HG02763 (cell line): ENCODE data around the gene VGLL2.
"Not testable (repeated sequence)": the region's sequence is repeated elsewhere in the genome, so short reads cannot be mapped to it uniquely, and the experiment has no call there.

Experiments used
- ATAC-seq: cut with Tn5 transposase; IDR thresholded peaks from one replicate; pipeline ENCODE4 v1.9.1; 2021; ENCODE audit warnings: mild to moderate bottlenecking, moderate library complexity; ENCODE audit not compliant: unreplicated experiment

The VGLL2 gene, protein sequence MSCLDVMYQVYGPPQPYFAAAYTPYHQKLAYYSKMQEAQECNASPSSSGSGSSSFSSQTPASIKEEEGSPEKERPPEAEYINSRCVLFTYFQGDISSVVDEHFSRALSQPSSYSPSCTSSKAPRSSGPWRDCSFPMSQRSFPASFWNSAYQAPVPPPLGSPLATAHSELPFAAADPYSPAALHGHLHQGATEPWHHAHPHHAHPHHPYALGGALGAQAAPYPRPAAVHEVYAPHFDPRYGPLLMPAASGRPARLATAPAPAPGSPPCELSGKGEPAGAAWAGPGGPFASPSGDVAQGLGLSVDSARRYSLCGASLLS

DNA sequence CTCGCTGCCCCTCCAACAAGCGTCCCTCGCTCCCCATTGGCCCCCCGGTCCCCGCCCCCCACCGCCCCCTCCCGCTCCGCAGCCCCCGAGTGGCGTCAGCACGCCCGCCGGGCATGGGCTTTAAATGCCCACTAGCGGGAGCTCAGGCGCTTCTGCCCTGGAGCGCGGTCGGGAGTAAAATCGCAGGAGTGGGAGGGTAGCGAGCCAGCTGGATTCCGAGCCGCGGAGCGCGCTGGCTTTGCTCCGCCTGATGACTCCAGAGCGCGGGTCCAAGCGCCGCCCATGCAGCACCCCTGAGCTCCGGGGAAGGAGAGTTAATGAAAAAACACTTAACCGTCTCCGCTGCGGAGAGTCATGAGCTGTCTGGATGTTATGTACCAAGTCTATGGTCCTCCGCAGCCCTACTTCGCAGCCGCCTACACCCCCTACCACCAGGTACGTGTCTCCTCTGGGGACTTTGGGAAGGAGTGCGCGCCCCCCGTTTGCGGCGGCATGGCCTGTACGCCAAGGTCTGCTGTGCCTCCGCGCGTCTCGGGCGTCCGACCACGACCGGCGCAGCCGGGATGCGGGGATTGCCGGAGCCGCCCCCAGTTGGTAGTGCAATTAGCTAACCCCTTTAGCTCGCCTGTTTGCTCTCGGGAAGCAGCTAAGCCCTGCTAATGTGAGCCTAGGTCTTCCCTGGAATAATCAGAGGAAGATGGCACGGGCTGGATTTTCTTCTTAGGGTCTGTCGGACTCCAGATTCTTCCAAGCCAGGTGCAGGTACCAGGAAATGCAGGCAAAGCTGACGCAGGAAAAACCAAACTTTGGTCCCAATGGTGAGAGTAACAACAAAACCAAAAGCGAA, at the start of gene VGLL2:
TSS of gene VGLL2 (plus strand) at position 149 of the 847 bp plus-strand sequence. CDS start at position 355, 206 bp downstream.
- peak; percentile 17 for ATAC-seq

DNA sequence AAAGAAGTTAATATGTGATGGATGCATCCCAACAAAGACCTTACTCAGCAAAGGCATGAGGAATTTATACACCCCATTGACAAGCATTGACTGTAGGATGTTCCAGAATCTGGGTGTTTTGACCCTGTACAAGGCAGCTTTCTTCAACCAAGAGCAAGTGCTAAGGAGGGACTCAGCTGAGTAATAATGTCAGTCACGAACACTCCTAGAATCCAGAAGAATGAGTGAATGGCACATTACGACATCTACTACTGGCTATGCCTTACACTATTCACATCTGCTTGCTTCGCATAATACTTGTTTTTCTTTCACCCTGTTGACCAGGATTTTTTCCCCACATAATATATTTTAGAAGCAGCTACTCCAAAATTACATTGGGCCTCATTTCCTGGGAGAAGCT, 42.5 kb upstream of the VGLL2 start:
- ATAC-seq = no peak

DNA sequence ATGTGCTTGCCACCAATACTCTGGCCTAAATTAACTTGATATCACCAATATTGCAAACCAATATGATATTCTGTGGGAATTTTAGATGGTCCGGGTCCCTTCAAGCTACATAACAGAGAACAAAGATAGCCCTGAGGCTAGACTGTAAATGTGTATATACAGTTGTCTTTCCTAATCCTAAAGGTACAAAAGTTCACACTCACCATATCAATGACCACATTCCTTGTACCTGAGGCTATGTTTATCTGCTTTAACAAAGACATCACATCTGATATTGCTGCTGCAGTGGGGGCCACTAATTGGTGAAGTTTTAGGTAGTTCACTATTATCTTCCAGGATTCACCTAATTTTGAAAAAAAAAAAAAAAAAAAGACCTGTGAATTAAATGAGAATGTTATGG, 38.6 kb upstream of the VGLL2 start:
- no peak for ATAC-seq

DNA sequence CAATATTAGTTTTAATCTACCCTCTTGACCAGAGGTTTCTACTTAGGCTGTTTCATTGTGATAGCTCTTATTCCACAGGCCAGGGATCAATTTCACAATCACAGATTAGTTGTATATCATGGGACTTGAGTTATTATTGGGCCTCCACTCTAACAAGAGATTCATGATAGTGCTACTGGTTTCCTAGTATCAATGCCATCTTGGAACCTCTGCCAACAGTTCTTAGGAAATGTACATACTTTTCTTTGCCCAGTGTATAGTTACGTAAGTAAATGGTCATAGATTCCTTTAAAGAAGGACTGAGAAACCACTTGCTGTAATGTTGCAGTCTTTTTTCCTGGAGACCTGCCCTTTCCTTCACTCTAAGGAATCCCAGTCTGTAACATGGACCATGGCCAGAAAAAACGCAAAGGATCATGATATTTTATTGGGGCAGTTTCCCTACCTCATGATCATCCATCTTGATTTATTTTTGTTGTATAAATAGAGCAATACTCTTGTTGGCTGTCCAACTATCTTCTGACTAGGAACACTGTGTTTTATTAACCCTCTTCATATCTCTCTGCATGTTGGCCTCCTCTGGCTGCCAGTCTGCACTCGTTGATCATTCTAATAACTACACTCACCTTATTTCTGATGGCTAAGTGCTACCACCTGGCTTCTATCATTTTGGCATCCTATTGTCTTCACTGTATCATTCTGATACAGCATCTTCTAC, 38.0 kb upstream of the VGLL2 start:
- no peak for ATAC-seq

DNA sequence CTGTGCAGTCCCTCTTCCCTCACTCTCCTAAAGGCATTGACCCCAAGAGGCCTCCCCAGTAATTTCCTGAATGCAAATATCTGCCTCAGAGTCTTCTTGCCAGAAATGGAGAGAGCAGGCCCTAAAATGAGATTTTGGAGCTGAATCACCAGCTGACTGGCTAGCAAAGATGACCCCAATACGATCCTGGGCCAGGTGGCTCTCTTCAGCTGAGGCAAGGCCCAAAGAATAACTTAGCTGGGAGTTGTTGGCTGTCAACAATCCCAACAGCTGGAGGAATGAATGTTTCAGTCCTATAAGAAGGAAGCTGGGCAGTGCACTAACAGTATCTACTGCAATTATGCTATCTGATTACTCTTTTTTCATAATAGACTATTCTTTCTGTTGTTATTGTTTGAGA, 37.2 kb upstream of the VGLL2 start:
- ATAC-seq = no peak

DNA sequence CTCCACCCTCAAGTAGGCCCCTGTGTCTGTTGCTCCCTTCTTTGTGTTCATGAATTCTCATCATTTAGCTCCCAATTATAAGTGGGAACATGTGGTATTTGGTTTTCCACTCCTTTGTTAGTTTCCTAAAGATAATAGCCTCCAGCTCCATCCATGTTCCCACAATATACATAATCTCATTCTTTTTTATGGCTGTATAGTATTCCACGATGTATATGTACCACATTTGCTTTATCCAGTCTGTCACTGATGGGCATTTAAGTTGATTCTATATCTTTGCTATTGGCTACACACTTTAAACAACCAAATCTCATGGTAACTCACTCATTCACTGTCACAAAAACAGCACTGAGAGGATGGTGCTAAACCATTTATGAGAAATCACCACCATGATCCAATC, 35.5 kb upstream of the VGLL2 start:
- no peak for ATAC-seq

DNA sequence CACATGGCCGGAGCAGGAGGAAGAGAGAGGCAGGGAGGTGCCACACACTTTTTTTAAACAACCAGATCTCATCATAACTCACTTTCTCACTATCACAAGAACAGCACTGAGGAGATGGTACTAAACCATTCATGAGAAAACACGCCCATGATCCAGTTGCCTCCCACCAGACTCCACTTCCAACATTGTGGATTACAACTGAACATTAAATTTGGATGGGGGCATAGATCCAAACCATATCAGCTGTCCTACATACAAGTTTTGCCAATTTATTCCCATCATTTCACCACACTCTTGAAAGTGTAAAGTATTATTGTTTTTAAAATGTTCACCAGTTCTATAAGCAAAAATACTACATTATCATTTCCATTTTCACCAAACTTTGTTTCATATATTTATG, 33.9 kb upstream of the VGLL2 start:
- ATAC-seq = no peak

DNA sequence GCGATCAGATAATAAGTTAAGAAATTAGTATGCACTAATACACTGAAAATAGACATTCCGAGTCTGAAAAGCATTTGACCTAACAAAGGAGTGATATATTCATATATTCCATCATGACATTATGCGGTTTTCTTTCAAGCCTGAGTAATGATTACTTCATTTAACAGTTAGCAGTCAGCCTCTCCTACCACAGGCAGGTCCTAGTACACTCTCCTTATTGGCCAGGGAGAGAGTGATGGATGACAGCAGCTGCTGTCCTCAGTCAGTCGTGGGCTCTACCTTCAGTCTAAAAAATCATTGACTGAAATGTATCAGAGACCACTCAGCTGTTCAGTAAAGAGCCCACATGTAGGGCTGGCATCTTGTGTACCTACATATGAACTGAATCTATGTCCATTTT, 33.2 kb upstream of the VGLL2 start:
- ATAC-seq = no peak

DNA sequence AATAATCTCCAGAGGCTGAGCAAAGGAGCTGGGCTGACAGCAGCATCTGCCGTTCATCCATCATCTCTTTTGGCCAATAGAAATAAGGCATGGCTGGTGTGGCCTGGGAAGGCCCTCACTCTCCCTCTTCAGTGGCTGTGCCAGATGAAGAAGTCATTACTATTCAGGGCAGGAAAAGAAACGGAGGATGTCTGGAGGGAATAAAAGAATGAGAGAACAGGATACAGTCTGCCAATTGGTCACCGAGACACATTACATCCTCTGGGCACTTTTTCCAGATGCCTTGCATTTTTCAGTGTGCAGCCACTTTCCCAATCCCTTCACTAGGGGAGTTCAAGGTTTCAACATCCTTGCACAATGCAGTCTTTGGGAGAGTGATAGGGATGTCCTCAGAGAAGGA, 32.2 kb upstream of the VGLL2 start:
- ATAC-seq = no peak

DNA sequence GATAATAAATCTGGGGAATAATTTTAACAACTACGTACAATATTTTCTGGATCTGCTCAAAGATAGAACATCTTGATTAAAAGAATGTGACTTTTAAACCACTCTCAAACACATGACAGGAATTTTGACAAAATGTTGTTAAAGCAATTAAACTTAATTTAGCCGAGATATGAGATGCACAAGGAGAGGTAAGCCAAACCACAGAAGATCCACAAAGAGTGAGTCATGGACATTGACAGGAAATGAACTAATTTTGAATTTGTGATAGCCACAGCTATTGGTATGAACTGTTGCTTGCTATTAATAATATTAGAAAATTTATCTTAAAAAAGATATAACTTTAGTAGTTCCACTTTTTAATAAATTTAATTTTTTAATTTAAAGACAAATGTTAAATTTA, 27.8 kb upstream of the VGLL2 start:
- ATAC-seq = no peak

DNA sequence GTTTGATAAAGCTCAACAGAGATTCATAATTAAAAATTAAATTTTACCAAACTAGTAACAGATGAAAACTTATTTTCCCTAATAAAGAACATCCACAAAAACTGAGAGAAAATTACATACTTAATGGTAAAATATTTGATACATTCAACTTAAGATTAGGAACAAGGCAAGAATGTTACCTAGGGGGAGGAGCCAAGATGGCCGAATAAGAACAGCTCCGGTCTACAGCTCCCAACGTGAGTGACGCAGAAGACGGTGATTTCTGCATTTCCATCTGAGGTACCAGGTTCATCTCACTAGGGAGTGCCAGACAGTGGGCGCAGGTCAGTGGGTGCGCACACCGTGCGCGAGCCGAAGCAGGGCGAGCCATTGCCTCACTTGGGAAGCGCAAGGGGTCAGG, 20.8 kb upstream of the VGLL2 start:
- not testable (repeated sequence) for ATAC-seq

DNA sequence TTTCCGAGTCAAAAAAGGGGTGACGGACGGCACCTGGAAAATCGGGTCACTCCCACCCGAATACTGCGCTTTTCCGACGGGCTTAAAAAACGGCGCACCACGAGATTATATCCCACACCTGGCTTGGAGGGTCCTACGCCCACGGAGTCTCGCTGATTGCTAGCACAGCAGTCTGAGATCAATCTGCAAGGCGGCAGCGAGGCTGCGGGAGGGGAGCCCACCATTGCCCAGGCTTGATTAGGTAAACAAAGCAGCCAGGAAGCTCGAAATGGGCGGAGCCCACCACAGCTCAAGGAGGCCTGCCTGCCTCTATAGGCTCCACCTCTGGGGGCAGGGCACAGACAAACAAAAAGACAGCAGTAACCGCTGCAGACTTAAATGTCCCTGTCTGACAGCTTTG, 20.4 kb upstream of the VGLL2 start:
- ATAC-seq = not testable (repeated sequence)

DNA sequence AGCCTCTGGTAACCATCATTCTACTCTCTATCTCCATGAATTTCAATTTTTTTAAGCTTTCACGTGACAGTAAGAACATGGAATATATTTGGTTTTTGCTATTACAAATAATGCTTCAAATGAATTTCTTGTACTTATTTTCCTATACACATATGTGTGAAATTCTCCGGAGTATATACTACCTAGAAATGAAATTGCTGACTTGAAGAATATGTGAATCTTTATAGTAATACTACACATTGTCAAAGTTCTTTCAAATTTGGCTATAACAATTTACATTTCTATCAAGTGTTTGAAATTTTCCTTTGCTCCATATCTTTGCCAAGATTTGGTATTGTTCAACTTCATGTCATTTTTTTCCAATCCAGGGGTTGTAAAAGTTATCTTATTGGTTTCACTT, 11.6 kb upstream of the VGLL2 start:
- ATAC-seq = no peak

DNA sequence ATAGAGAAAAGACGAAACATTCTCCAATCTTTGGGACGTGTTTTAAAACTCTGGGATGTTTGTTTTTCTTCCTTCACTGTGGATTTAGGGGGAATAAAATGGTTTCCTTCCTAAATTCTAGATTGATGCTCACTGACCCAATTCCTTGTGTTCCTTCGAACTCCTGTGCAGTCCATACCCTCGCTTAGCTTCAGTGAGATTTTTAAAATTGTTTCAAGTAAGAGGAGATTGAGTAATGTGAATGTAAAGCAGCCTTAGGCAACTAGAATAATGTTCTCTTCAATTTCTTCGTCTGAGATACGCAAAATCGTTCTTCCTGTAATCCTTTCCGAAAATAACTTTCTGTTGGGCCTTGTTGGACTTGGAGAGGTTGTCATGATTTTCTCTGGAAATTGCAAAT, 2.6 kb upstream of the VGLL2 start:
- ATAC-seq = no peak

DNA sequence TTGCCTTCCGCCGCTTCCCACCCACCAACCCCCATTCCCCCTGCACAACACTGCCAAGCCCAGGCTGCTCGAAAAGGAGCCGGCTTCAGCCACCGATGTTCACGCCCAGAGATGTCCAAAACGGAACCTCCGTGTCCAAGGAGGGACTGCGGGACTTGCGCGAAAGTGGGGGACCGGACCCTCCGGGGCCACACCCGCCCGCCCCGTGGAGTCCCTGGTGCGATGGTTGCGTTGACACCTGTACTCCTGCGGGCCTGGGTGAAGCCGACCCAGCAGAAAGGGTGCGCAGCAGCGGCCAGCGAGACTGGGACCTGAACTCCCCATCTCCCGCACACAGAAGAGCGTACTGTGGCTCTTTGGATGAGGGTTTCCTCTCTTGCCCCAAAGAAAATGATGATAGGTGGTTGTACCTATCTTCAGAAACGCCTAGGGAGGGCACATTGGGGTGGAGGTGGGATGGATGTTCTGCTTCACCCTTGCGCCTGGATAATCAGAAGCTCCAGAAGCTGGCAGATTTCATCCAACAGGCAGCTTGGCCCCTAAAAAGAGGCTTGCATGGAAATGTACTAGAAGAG, 1.9 kb upstream of the VGLL2 start:
- no peak for ATAC-seq

DNA sequence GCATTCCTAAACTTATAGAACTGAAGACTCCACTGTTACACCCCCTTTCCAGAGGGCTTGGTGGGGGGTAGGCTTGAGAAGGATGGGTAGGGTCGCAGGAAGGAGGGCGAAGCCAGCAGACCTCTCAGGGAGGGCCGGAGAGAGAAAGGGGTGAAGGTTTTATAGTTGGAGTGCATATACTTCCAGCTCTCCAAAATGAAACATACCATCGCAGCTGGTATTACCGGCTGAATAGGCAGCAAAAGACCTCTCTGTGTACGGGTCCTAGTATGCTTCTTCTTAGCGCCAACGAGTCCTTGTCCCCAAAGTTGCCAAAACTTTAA, 1.0 kb upstream of the VGLL2 start:
- ATAC-seq = no peak

DNA sequence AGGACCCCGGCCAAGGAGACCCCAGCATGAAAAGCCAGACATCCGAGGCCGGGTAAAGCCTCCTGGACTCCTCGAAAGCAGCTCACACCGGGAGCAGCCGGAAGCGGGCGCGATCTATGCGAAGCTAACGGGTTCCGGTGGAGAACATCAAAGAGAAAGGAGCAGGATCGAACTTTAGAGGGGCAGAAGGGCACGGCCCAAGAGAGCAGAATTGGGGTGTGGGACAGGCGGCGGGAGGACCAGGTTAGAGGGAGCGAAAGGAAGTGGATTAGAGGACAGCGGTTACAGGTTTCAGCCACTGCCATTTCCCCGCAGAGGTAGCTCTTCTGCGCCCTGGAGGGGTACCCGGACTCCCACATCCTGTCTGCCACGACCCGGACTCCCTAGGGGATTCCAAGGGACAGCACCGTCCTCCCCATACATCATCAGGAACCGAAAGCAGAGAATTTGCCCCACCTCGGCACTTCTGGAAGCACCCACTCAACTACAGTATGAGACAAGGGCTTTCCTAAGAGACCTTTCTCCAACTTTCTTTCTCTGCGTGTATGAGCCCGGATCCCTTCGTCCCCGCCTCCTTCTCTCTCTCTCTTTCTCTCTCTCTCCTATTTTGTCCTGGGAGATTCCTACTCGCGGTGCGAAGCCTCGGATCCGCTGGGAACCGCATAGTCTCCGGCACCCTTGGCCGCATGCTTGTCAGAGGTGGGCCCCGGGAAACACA, 507 bp upstream of the VGLL2 start:
- peak; percentile 68 for ATAC-seq

DNA sequence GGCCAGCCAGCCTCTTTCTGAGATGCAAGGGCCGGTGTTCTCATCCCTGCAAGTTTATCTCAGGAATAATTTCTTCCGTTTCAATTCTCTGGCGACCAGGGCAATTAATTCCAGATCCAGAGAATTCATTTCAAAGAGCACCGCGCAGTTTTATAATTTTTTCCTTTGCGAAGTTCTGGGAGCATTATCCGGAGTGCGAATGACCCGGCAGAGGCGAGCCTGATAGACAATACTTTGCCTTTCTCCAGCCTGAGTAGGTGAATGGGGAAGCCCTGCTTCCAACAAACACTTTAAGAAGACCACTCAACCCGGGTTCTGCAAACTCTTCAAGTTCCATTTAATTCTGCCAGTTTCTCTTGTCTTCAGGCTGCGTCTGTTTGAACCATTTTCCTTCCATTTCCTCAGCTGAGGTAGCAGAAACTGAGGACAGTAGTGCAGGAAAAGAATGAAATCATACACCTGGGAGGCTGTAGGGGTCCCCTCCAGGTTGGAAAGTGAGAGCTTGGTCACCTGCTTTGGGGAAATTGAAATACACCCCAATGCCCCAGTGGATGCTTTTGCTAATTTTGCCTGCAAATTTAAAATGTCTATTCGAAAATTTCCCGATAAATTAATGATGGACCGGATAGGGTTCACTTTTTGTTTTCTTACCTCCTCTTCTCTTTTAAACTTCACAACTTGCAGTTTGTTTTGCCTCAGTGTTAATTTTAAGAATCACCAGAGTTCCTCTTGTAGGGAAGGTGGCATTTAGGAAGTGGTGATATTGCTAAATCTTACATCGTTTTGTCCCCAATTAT, 1.1 kb downstream of the VGLL2 start:
- ATAC-seq = no peak

DNA sequence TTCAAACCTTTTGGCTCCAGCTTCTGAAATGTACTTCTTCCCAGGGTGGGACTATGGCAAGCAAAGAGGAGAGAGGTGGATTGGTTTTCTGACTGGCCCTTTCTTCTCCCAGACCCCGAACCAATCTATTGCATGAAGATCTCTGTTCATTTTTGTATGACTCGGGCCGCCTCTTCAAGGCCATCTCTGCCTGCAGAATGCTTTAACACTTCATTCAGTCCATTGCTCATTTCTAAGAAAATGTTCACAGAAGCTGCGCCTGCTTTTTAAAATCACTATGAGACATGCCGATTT, 1.6 kb downstream of the VGLL2 start:
- no peak for ATAC-seq
